Right cardiac atrium (tissue), 5 donors: ENCODE results near the gene GABRA5. TPM values are rescaled to one million over a fixed set of nuclear protein-coding genes. Genes with fewer than 3 reads are reported as not detected.
A peak's percentile ranks its signal among the peaks of the same experiment; 100 is the strongest.

Experiments
- ATAC-seq, 2 donors: fragments of 200-7000 bp; cut with Tn5 transposase; one replicate each; pipeline versions ENCODE4 v1.8.0 to v1.9.1; 2020; ENCODE audit warnings: moderate library complexity in 2 of 2, mild to moderate bottlenecking in 1 of 2
- DNase-seq, 3 donors: peaks; one replicate each; pipeline ENCODE4 v3.0.0-alpha.2; 2020
- H3K27ac ChIP-seq: one replicate; pipeline ENCODE4 v1.5.1; 2013; ENCODE audit warnings: mild to moderate bottlenecking, low read length, control low read depth, moderate library complexity
- H3K27me3 ChIP-seq: one replicate; pipeline ENCODE4 v1.6.1; 2013; ENCODE audit not compliant: control insufficient read depth, insufficient read depth
- H3K4me1 ChIP-seq: one replicate; pipeline ENCODE4 v1.6.1; 2013; ENCODE audit warnings: low read length; ENCODE audit not compliant: control insufficient read depth, insufficient read depth
- H3K4me3 ChIP-seq: one replicate; pipeline ENCODE4 v1.5.1; 2013; ENCODE audit warnings: low read length, control low read depth
- H3K9me3 ChIP-seq: one replicate; pipeline ENCODE4 v1.6.1; 2013; ENCODE audit warnings: low read length; ENCODE audit not compliant: control insufficient read depth
- WGBS: extraction: QIAGEN DNeasy Blood & Tissue Kit; methylation state at CpG from one replicate; pipeline ENCODE4 v1.1.7; 2013; 5-methylcytosine and 5-hydroxymethylcytosine counted together
- intact Hi-C, 4 donors: fragments of 100-400 bp; cut with DNase I; formaldehyde crosslinking; loops; one replicate each; pipeline versions ENCODE4 v1.11.0 to v1.14.0; 2022 to 2023
- polyA plus RNA-seq: library from polyadenylated mRNA; stranded (reverse); fragments of 200-250 nt; gene quantifications from one replicate; pipeline ENCODE4 v1.2.3, GENCODE V29; 2013
- total RNA-seq, 4 donors: library from RNA; stranded (reverse); fragmentation: NEBNext Ultra II Directional; extraction: Animal tissue kit (Norgen Biotek cat#: 25700); gene quantifications; one replicate each; pipeline ENCODE4 v1.2.1, GENCODE V29; 2021
- donor health status: healthy with polysubstance abuse.
- donor health status: DM: no; HTN: yes; CAD: no.
- donor health status: DM: no; HTN: no; CAD: no.
- donor health status: DM: no; HTN: yes; CAD: no; lungs with severe emphysema.
- donor health status: DM: yes; HTN: yes; CAD: no.

GABRA5 gene
- total and polyA plus RNA-seq, 5 donors = 0.27 to 2.3 (median 1.4) TPM

DNA sequence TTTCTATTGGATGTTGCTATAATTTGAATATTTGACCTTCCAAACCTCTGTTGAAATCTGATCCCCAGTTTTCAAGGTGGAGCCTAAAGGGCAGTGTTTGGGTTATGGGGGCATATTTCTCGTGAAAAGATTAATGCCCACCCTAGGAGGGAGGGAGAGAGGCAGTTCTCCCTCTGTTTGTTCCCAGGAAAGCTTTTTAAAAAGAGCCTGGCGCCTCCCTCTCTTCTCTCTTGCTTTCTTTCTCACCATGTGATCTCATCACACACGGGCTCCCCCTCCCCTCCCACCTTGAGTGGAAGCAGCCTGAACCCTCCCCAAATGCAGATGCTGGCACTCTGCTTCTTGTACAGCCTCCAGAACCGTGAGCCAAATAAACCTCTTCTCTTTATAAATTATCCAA, 12.4 kb upstream of the GABRA5 start:
- WGBS = 51% methylated on average over 4 of the region's 4 CpGs
- Histone ChIP-seq H3K27ac (no peak overlapping the region), H3K4me1 (no peaks in the 10 kb centered on the region), H3K27me3 (no peaks in the 10 kb centered on the region), H3K4me3 (no peak overlapping the region), H3K9me3 (no peaks in the 10 kb centered on the region)
- DNase-seq (no peak), ATAC-seq (no peak)
- intact Hi-C loops = no loop called here

GRCh38 chr15:26864664-26865191, 2.1 kb upstream of the GABRA5 start:
- intact Hi-C loops = loop anchor here in 3 of 4 donors (5.0 to 10.0 kb wide), 5 partner anchors 687 to 1360 kb away; no protein-coding TSS in a partner anchor
- no peak overlapping the region for H3K4me3 ChIP-seq
- H3K27ac ChIP-seq = no peak overlapping the region
- no peaks in the 10 kb centered on the region for H3K27me3 ChIP-seq
- H3K9me3 ChIP-seq = no peaks in the 10 kb centered on the region
- DNase-seq (peak in 1 of 3 donors; percentile 63), ATAC-seq (peak; percentile 62 to 76)
- WGBS = 6% methylated on average over 8 of the region's 8 CpGs
- no peaks in the 10 kb centered on the region for H3K4me1 ChIP-seq

GRCh38 chr15:26867200-26868007, 542 bp downstream of the GABRA5 start:
- WGBS = under 1% methylated on average over 103 of the region's 104 CpGs
- H3K27me3 ChIP-seq = no peaks in the 10 kb centered on the region
- no peaks in the 10 kb centered on the region for H3K4me1 ChIP-seq
- H3K27ac ChIP-seq = no peak overlapping the region
- no peaks in the 10 kb centered on the region for H3K9me3 ChIP-seq
- intact Hi-C loops = loop anchor here in 3 of 4 donors (5.0 to 10.0 kb wide), 5 partner anchors 690 to 1363 kb away; no protein-coding TSS in a partner anchor
- peak; percentile 29 to 30 for ATAC-seq
- H3K4me3 ChIP-seq = peak overlapping the region; percentile 31
- peak in 1 of 3 donors; percentile 48 for DNase-seq

- Histone ChIP-seq H3K27me3 (no peaks in the 10 kb centered on the region), H3K27ac (no peak overlapping the region), H3K4me3 (peak overlapping the region; percentile 31), H3K4me1 (no peaks in the 10 kb centered on the region), H3K9me3 (no peaks in the 10 kb centered on the region)
- intact Hi-C loops = loop anchor here in 3 of 4 donors (5.0 to 10.0 kb wide), 5 partner anchors 691 to 1363 kb away; no protein-coding TSS in a partner anchor
- ATAC-seq = no peak
- DNase-seq = no peak
- 14% methylated on average over 46 of the region's 46 CpGs for WGBS
Observed at GRCh38 chr15:26868029-26868685, 1.3 kb downstream of the GABRA5 start.

DNA sequence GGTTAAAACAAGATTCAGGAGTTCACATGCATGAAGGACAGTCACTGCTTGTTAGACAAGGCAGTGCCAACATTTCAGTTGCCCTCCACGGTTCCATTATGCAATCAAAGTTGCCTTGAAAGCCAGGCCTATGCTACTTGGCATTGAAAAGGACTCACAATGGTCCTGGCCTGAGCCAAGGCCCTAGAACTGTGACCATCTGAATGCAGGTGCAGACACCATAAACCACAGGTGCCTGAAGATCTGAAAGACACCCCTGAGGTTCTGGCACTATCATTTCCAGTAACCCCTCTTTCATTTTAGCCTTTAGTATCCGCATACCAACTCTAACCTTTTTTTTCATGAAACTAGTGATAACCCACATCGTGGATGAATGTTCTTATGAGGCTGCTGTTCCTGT, 2.8 kb downstream of the GABRA5 start:
- Histone ChIP-seq H3K4me3 (no peak overlapping the region), H3K27ac (no peak overlapping the region), H3K27me3 (no peaks in the 10 kb centered on the region), H3K9me3 (no peaks in the 10 kb centered on the region), H3K4me1 (no peaks in the 10 kb centered on the region)
- DNase-seq = no peak
- intact Hi-C loops = loop anchor here in 3 of 4 donors (5.0 to 10.0 kb wide), 5 partner anchors 692 to 1365 kb away; no protein-coding TSS in a partner anchor
- 74% methylated on average over 3 of the region's 3 CpGs for WGBS
- no peak for ATAC-seq

- no peak overlapping the region for H3K4me3 ChIP-seq
- intact Hi-C loops = no loop called here
- H3K27ac ChIP-seq = no peak overlapping the region
- no peaks in the 10 kb centered on the region for H3K4me1 ChIP-seq
- no peaks in the 10 kb centered on the region for H3K27me3 ChIP-seq
- no peak for DNase-seq
- no peak for ATAC-seq
- H3K9me3 ChIP-seq = no peaks in the 10 kb centered on the region
- 60% methylated on average over 3 of the region's 3 CpGs for WGBS
Observed at GRCh38 chr15:26870346-26870745, 3.5 kb downstream of the GABRA5 start.

DNA sequence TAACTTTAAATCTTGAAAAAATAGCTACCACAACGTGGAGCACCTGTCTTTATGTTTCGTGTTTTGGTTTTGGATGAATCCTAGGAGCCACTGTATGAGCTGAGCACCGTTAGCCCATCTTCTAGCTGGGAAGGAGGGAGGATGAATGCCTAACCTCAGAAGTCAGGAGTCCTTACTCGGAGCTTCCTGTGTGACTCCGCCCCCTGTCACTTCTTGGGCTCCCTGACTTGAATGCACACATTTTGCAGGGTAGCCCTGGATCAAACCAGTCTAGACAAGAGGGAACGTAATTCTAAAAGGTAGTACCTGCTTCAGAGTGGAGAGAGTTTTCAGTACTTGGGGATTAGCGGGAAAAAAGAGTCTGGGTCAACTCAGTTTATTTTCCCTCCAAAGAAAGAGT, 5.3 kb downstream of the GABRA5 start:
- no peaks in the 10 kb centered on the region for H3K9me3 ChIP-seq

DNA sequence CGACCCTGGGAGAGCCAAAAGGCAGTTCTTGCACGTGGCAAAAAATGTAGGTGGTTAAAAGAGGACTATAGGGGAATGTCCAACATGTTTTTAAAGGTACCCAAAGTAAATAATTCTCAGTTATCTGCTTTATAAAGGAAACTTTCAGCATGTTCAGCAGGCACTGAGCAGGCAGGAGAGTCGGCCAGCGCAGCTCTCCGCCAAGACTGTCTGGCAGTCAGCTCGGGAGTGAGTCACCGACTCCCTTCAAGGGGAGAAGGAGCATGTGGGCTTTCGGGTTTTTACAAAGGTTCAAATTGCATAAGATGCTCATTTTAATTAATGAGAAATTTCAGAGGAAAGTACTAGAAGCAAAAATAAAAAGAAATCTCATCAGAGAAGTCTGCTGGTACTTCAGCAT, 7.0 kb downstream of the GABRA5 start:
- H3K27me3 ChIP-seq = no peaks in the 10 kb centered on the region

More for the DNA sequence above, 5.3 kb downstream of the GABRA5 start:
- 61% methylated on average over 7 of the region's 7 CpGs for WGBS
- intact Hi-C loops = no loop called here
- DNase-seq (no peak), ATAC-seq (no peak)
- Histone ChIP-seq H3K27ac (no peak overlapping the region), H3K4me1 (no peaks in the 10 kb centered on the region), H3K27me3 (no peaks in the 10 kb centered on the region), H3K4me3 (no peak overlapping the region)

GRCh38 chr15:26874774-26875475, 8.1 kb downstream of the GABRA5 start:
- intact Hi-C loops = no loop called here
- ATAC-seq = peak; percentile 9 to 38
- Histone ChIP-seq H3K27me3 (no peaks in the 10 kb centered on the region), H3K9me3 (no peaks in the 10 kb centered on the region), H3K4me1 (no peaks in the 10 kb centered on the region), H3K4me3 (no peak overlapping the region), H3K27ac (no peak overlapping the region)
- DNase-seq = no peak
- 76% methylated on average over 6 of the region's 6 CpGs for WGBS

More for the DNA sequence above, 7.0 kb downstream of the GABRA5 start:
- intact Hi-C loops = no loop called here
- DNase-seq (peak; percentile 65 to 86 (median 84)), ATAC-seq (peak; percentile 77 to 81)
- no peak overlapping the region for H3K4me3 ChIP-seq
- H3K4me1 ChIP-seq = no peaks in the 10 kb centered on the region
- no peak overlapping the region for H3K27ac ChIP-seq
- H3K9me3 ChIP-seq = no peaks in the 10 kb centered on the region
- 29% methylated on average over 8 of the region's 8 CpGs for WGBS

DNA sequence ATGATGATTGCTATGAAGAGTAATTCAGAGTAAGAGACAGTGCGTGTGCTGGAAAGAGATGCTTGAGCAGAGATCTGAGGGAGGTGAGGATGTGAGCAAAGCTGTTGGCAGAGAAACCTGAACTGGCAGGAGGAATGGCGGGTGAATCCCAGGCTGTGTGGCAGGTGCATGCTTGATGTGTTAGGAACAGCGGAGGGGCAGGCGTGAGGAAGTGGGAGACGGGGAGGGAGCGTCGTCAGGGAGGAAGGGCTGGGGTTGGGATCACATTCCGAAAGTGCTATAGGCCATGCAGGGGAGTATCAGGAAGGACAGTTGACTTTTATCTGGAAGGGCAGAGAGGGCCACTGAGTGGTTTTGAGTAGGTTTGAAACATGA, 8.6 kb downstream of the GABRA5 start:
- 47% methylated on average over 8 of the region's 8 CpGs for WGBS
- DNase-seq = no peak
- H3K9me3 ChIP-seq = no peaks in the 10 kb centered on the region
- ATAC-seq = peak in 1 of 2 donors; percentile 20
- intact Hi-C loops = no loop called here
- H3K27ac ChIP-seq = no peak overlapping the region
- H3K4me3 ChIP-seq = no peak overlapping the region
- no peaks in the 10 kb centered on the region for H3K27me3 ChIP-seq
- H3K4me1 ChIP-seq = no peaks in the 10 kb centered on the region
